Suppressor macrophage treated with lipopolysaccharide for 4 hours (primary cell): ENCODE data around the gene DEF6.

Experiments used
- DNase-seq: peaks from one replicate; pipeline ENCODE4 v3.0.0-alpha.2; 2020

The DEF6 gene

DNA sequence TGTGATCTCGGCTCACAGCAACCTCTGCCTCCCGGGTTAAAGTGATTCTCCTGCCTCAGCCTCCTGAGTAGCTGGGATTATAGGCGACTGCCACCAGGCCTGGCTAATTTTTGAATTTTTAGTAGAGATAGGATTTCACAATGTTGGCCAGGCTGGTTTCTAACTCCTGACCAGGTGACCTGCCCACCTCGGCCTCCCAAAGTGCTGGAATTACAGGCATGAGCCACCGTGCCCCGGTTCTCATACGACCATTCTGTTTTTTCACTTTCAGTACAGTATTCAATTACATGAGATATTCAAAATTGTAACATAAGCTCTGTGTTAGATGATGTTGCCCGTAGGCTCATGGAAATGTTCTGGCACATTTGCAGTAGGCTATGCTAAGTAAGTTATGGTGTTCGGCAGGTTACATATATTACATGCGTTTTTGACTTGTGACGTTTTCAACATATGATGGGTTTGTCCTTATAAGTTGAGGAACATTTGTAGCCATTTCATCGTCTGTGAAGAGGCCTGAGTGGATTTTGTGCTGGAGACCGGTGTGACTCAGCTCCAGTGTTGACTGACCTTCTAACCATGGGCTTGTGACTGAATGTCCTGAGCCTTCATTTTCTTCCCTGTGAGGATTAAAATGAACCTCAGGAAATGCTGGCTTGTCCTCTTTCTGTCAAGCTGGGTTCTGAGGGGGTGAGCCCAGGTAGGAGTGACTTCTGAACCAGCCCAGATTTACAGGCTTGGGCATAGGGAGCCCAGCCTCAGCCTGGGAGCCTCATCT is 56.9 kb downstream of the DEF6 start:
- DNase-seq, result no peak

- no peak for DNase-seq
Observed at GRCh38 chr6:35356391-35356790, 58.8 kb downstream of the DEF6 start.

DNA sequence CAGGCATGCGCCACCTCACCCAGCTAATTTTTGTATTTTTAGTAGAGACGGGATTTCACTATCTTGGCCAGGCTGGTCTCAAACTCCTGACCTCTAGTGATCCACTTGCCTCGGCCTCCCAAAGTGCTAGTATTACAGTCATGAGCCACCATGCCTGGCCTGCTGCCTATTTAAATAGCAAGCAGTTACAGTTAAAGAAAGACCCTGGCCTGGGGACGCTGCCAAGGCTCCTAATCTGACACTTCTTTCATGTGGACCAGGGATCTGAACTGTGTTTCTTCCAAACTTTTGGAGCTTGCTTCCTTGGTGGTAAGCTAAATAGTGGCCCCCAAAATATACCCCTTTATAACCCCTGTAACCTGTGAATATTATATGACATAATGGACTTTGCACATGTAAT is 60.1 kb downstream of the DEF6 start:
- DNase-seq, result no peak

DNA sequence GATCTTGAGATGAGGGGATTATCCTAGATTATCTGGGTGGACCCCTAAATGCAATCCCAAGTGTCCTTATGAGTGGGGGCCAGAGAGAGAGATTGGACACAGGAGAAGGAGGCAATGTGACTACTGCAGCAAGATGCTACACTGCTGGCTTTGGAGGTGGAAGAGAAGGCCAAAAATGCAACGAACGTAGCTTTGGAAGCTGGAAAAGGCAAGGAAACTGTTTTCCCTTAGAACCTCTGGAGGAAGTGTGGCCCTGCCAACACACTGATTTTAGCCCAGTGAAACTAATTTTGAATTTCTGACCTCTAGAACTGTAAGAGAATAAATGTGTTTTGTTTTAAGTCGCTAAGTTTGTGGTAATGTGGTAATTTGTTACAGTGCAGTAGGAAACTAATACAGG is 60.5 kb downstream of the DEF6 start:
- DNase-seq, result no peak

DNA sequence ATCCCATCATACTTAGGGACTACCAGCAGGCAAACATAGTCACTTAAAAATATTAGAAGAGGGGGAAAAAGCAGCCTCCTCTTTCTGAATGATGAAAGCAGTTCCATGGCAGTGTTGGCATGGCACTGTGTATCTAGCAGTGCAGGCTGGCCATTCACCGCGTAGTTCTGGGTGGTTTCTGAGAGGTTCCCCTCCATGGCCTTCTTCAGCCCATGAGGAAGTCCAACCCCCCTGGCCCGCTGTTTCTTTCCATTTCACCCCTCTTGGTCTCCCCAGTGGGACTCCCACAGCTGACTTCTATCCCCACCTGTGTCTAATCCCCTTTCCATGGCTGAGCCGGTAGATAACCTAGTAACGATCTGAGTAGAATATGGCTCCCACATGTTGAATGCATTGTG is 61.7 kb downstream of the DEF6 start:
- DNase-seq, result no peak

GRCh38 chr6:35359744-35360348 is 62.2 kb downstream of the DEF6 start:
- DNase-seq, result no peak

- no peak for DNase-seq
Observed at GRCh38 chr6:35360349-35361138, 62.9 kb downstream of the DEF6 start.

- DNase-seq, result no peak
Observed at GRCh38 chr6:35362200-35362599, 64.6 kb downstream of the DEF6 start.

DNA sequence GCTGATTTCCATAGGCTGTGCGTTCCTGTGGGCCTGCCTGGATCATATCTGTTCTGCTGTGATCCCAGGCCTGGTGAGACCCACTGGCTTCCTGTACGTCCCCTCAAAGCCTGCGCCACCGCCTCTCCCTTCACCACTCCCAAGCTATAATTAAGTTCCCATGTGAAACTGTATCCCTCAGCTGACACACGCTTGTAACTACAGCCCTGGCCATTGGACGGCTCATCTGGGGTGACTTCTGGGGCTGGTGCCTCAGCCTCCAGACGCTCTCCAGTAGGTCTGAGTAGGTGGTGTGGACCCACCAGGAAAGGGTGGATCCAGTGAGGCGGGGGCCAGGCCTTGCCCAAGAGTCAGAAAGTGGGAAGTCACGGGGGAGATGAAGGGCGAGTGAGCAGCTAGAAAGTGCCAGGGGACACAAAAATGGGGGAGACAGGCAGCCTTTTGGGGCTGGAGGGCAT is 65.7 kb downstream of the DEF6 start:
- DNase-seq, result peak; percentile 90

DNA sequence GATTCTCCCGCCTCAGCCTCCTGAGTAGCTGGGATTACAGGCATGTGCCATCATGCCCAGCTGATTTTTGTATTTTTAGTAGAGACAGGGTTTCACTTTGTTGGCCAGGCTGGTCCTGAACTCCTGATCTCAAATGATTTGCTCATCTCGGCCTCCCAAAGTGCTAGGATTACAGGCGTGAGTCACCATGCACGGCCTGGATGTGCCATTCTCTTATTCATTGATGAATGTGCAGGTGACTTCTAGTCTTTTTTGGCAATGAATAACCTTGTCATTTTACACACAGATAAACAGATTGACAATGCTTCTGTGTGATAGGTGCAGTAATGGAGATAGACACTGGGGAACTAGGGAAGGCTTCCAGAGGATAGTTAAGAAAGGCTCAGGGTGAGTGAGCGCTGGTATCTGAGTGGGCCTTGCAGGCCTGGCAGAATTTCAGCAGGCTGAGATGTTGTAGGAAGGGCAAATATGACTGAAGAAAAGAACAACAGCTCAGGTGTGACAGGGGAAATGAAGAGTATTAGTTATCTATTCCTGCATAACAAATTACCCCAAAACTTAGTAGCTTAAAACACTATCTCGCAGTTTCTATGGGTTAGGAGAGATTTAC is 68.1 kb downstream of the DEF6 start:
- DNase-seq, result peak; percentile 55

GRCh38 chr6:35366204-35366596 is 68.6 kb downstream of the DEF6 start:
- no peak for DNase-seq

DNA sequence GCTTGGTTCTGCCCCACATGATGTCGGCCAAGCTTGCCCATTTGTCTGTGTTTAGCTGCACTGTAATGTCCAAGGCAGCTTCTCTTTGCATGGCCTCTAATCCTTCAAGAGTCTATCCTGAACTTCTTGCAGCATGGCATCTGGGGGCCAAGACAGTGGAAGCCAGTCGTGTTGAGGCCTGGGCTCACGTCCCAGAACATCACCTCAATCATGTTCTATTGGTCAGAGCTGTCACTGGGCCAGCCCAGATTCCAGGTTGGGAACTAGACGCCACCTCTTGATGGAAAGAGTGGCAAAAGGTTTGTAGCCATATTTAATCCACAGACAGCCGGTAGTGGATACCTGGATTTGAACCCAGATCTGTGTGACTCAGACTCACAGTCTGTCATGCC is 70.0 kb downstream of the DEF6 start:
- DNase-seq, result no peak

DNA sequence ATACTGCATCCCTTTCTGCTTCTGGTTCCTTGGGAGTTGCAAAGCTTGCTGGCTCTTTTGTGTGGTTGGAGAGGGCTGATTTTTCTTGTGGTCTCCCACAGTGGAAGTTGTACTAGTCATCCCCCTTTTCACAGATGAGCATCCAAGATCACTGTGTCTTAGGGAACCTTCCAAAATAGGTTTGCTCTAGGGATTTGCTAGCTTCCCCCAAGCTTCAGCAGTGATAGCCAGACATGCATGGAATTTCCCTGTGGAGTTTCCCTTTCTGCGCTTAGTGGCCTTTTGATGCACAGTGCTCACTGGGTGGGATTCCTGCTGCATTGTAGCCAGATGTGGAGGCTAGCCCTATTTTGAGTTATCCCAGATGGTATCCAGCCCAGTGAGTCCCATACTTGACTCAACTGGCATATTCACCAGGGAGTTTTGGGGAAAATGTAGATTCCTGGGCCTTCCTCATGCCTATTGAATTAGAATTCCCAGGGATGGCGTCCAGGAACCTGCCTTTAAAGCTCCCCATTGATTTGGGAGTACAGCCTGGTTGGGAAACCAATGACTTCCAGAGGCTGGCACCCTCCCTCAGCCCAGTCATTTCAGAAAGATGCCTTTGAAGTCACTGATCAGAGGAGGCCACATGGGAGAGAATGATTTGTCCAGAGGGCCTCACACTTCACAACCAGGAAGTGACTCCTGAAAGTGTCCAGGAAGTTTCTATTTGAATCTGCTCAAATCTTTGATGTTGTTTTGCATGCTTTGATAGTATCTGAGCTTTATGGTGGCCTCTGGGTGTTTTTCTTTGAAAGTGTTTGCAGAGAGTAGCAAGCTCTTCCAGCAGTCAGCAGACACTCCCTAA is 70.6 kb downstream of the DEF6 start:
- DNase-seq, result peak; percentile 90

DNA sequence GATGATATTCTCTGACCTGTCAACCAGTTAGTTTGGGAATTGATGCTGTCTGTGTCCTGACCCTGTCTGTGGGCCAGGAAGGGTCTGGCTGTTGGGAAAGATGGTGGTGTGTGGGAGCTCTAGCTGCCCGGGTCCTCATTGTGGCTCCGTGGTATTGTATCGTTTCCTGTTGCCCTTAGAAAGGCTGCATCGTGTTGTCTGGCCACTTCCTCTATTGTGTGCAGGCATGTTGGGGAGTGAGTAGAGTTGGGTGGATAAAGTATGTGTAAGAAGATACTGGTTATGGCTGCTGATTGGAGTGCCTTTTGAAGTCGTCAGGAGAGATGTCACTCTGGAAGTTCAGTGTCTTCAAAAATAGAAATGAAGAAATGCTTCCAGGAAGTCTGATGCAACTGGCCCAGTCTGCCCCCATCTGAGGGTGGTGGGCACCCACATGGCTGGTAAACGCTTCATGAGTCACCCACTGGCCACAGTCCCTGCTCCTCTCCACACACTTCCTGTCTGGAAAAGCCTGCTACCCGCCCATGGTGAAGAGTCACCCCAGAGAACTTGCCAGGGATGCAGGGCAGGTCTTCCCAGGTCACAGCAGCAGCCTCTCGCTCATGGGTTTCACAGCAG is 72.6 kb downstream of the DEF6 start:
- DNase-seq, result peak; percentile 99

- DNase-seq, result peak; percentile 92
Observed at GRCh38 chr6:35370785-35371493, 73.3 kb downstream of the DEF6 start.
